ENCODE data around the gene CYP2A7.
"Not testable (repeated sequence)": the region's sequence is repeated elsewhere in the genome, so short reads cannot be mapped to it uniquely, and the experiment has no call there.

DNA sequence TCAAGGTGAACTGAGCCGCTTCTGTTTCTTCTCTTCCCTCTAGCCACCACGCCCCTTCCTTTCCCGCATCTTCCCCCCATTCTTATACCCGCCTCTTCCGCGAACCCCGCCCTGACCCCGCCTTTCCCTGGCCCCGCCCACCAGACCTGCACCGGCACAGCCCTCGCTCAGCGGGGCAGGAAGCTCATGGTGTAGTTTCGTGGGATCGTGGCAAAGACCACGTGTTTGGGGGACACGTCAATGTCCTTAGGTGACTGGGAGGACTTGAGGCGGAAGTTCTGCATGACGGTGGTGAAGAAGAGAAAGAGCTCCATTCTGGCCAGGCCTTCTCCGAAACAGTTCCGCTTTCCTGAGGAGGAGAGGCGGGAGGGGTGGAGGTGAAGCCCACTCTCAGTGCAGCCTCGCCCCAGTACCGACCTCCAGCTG, 6.5 kb downstream of the CYP2A7 start:
- TF ChIP-seq POLR2A (IDR thresholded peaks at IDR 0.05; ENCODE audit: borderline replicate concordance, extremely low read depth, insufficient read depth, insufficient read length); EZH2 (IDR thresholded peaks at IDR 0.05); POLR2AphosphoS5 (IDR thresholded peaks at IDR 0.05; ENCODE audit: low read depth, low read length); CBX3 (IDR thresholded peaks at IDR 0.05; ENCODE audit: low read depth); EGR1 (IDR thresholded peaks at IDR 0.05; ENCODE audit: low read depth); SP1 (IDR thresholded peaks at IDR 0.05; ENCODE audit: low read depth); TCF7L2 (IDR thresholded peaks at IDR 0.05; ENCODE audit: borderline replicate concordance, extremely low read depth, insufficient read depth, insufficient read length); ZNF274 (IDR thresholded peaks at IDR 0.05; ENCODE audit: low read depth, low read length); CEBPB (IDR thresholded peaks at IDR 0.05; ENCODE audit: low read depth); YY1 (IDR thresholded peaks at IDR 0.05; ENCODE audit: extremely low read depth, insufficient replicate concordance, low read depth, low read length): not testable (repeated sequence)
- TF ChIP-seq, protein P1, sequence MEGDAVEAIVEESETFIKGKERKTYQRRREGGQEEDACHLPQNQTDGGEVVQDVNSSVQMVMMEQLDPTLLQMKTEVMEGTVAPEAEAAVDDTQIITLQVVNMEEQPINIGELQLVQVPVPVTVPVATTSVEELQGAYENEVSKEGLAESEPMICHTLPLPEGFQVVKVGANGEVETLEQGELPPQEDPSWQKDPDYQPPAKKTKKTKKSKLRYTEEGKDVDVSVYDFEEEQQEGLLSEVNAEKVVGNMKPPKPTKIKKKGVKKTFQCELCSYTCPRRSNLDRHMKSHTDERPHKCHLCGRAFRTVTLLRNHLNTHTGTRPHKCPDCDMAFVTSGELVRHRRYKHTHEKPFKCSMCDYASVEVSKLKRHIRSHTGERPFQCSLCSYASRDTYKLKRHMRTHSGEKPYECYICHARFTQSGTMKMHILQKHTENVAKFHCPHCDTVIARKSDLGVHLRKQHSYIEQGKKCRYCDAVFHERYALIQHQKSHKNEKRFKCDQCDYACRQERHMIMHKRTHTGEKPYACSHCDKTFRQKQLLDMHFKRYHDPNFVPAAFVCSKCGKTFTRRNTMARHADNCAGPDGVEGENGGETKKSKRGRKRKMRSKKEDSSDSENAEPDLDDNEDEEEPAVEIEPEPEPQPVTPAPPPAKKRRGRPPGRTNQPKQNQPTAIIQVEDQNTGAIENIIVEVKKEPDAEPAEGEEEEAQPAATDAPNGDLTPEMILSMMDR (IDR thresholded peaks at IDR 0.05 in 2 of 3, conservative IDR thresholded peaks at IDR 0.05 in 1 of 3; ENCODE audit: borderline replicate concordance in 1 of 3, insufficient read depth in 1 of 3, low read depth in 2 of 3, low read length in 2 of 3): not testable (repeated sequence)
- TF ChIP-seq, protein P2, sequence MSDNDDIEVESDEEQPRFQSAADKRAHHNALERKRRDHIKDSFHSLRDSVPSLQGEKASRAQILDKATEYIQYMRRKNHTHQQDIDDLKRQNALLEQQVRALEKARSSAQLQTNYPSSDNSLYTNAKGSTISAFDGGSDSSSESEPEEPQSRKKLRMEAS (IDR thresholded peaks at IDR 0.05): not testable (repeated sequence)
- TF ChIP-seq, protein P3, sequence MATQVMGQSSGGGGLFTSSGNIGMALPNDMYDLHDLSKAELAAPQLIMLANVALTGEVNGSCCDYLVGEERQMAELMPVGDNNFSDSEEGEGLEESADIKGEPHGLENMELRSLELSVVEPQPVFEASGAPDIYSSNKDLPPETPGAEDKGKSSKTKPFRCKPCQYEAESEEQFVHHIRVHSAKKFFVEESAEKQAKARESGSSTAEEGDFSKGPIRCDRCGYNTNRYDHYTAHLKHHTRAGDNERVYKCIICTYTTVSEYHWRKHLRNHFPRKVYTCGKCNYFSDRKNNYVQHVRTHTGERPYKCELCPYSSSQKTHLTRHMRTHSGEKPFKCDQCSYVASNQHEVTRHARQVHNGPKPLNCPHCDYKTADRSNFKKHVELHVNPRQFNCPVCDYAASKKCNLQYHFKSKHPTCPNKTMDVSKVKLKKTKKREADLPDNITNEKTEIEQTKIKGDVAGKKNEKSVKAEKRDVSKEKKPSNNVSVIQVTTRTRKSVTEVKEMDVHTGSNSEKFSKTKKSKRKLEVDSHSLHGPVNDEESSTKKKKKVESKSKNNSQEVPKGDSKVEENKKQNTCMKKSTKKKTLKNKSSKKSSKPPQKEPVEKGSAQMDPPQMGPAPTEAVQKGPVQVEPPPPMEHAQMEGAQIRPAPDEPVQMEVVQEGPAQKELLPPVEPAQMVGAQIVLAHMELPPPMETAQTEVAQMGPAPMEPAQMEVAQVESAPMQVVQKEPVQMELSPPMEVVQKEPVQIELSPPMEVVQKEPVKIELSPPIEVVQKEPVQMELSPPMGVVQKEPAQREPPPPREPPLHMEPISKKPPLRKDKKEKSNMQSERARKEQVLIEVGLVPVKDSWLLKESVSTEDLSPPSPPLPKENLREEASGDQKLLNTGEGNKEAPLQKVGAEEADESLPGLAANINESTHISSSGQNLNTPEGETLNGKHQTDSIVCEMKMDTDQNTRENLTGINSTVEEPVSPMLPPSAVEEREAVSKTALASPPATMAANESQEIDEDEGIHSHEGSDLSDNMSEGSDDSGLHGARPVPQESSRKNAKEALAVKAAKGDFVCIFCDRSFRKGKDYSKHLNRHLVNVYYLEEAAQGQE (IDR thresholded peaks at IDR 0.05; ENCODE audit: low read depth): not testable (repeated sequence)

Data from HCT116 (cell line).